ENCODE measurements around the gene LRP8.

LRP8 gene

GRCh38 chr1:53359225-53359933 is 31.5 kb upstream of the LRP8 start:
- no peak for DNase-seq (ENCODE audit: low spot score)

GRCh38 chr1:53356637-53357036 is 28.8 kb upstream of the LRP8 start:
- no peak for DNase-seq (ENCODE audit: low spot score)

- no peak for DNase-seq (ENCODE audit: low spot score)
These were observed 26.2 kb upstream of the LRP8 start for GRCh38 chr1:53354119-53354518.

- DNase-seq (ENCODE audit: low spot score), result no peak
These were observed 24.7 kb upstream of the LRP8 start for GRCh38 chr1:53352561-53352960.

GRCh38 chr1:53350853-53351767 is 23.2 kb upstream of the LRP8 start:
- DNase-seq (ENCODE audit: low spot score), result no peak

GRCh38 chr1:53349968-53350852 is 22.3 kb upstream of the LRP8 start:
- no peak for DNase-seq (ENCODE audit: low spot score)

- DNase-seq (ENCODE audit: low spot score), result no peak
These were observed 21.5 kb upstream of the LRP8 start for GRCh38 chr1:53349369-53349835.

GRCh38 chr1:53348486-53349368 is 20.9 kb upstream of the LRP8 start:
- DNase-seq (ENCODE audit: low spot score), result no peak

GRCh38 chr1:53346814-53347176 is 18.9 kb upstream of the LRP8 start:
- DNase-seq (ENCODE audit: low spot score), result no peak

- DNase-seq (ENCODE audit: low spot score), result no peak
These were observed 18.3 kb upstream of the LRP8 start for GRCh38 chr1:53345996-53346813.

GRCh38 chr1:53344921-53345838 is 17.3 kb upstream of the LRP8 start:
- DNase-seq (ENCODE audit: low spot score), result no peak

GRCh38 chr1:53343831-53344668 is 16.2 kb upstream of the LRP8 start:
- no peak for DNase-seq (ENCODE audit: low spot score)

GRCh38 chr1:53342735-53343470 is 15.0 kb upstream of the LRP8 start:
- no peak for DNase-seq (ENCODE audit: low spot score)

GRCh38 chr1:53341961-53342707 is 14.3 kb upstream of the LRP8 start:
- DNase-seq (ENCODE audit: low spot score), result no peak

- no peak for DNase-seq (ENCODE audit: low spot score)
These were observed 13.6 kb upstream of the LRP8 start for GRCh38 chr1:53341521-53341895.

- no peak for DNase-seq (ENCODE audit: low spot score)
These were observed 13.0 kb upstream of the LRP8 start for GRCh38 chr1:53340660-53341520.
